ENCODE results near the gene SDSL. TPM values are rescaled to one million over a fixed set of nuclear protein-coding genes. Genes with fewer than 3 reads are reported as not detected.

SDSL gene
- total RNA-seq, 1 experiment from 2014 or later = 4.1 TPM

GRCh38 chr12:113391145-113391544 is 31.0 kb upstream of the SDSL start:
- H3K27me3 ChIP-seq (ENCODE audit: control insufficient read depth, insufficient read depth, low read length) = no peaks in the 10 kb centered on the region
- H3K36me3 ChIP-seq (replicated peaks; ENCODE audit: control insufficient read depth, insufficient read depth, low read length) = peaks cover 1% of the 10 kb centered on the region; the same call in 1 of the 2 replicates
- DNase-seq = no peak
- H3K4me3 ChIP-seq (ENCODE audit: insufficient read depth, low read depth, low read length) = no peak overlapping the region

DNA sequence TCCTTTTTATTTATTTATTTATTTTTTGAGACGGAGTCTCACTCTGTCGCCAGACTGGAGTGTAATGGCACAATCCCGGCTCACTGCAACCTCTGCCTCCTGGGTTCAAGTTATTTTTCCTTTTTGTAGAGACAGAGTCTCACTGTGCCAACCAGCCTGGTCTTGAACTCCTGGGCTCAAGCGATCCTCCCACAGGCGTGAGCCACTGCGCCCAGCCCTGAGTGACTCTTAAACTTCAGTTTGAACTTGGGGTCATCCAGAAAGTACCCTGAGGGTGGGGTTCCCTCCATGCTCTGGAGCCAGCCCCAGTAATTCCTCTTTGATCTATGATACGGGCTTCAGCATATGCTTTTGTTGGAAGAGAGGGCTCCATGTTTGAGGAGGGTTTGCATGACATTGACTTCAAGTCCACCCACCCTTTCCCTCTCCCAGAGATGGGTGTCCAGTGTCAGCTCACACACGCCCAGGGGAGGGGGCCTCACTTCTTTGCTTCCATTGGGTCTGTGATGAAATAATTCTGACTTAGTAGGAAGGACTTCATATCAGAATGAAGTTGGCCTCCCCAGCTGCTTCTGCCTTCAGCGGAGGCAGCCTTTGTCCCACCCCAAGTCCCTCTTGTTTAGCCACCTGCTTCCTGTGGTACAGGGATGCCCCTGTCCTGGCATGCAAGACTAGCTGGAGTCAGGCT is 30.4 kb upstream of the SDSL start:
- H3K36me3 ChIP-seq (replicated peaks; ENCODE audit: control insufficient read depth, insufficient read depth, low read length) = peaks cover 1% of the 10 kb centered on the region; the same call in 1 of the 2 replicates
- no peak overlapping the region for H3K4me3 ChIP-seq (ENCODE audit: insufficient read depth, low read depth, low read length)
- H3K27me3 ChIP-seq (ENCODE audit: control insufficient read depth, insufficient read depth, low read length) = no peaks in the 10 kb centered on the region
- DNase-seq = no peak

DNA sequence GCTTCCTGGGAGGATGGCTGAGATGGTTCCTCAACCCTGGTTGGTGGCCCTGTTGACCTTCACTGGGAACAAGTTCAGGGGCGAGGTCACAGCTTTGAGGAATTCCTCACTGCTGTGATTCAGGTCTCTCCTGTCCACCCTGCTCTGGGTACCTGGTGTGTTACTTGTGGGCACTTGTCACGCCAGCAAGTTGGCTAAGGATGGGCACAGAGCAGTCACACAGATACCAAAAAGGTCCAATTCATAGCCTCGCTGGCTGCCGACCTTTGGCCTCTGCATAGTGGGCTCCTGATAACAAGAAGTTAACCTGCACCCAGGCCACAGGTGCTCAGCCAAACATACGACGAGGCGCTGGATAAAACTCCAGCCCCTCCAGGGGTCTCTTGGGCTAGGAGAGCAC is 29.7 kb upstream of the SDSL start:
- DNase-seq = no peak
- H3K36me3 ChIP-seq (replicated peaks; ENCODE audit: control insufficient read depth, insufficient read depth, low read length) = no peaks in the 10 kb centered on the region
- H3K27me3 ChIP-seq (ENCODE audit: control insufficient read depth, insufficient read depth, low read length) = no peaks in the 10 kb centered on the region
- no peak overlapping the region for H3K4me3 ChIP-seq (ENCODE audit: insufficient read depth, low read depth, low read length)

DNA sequence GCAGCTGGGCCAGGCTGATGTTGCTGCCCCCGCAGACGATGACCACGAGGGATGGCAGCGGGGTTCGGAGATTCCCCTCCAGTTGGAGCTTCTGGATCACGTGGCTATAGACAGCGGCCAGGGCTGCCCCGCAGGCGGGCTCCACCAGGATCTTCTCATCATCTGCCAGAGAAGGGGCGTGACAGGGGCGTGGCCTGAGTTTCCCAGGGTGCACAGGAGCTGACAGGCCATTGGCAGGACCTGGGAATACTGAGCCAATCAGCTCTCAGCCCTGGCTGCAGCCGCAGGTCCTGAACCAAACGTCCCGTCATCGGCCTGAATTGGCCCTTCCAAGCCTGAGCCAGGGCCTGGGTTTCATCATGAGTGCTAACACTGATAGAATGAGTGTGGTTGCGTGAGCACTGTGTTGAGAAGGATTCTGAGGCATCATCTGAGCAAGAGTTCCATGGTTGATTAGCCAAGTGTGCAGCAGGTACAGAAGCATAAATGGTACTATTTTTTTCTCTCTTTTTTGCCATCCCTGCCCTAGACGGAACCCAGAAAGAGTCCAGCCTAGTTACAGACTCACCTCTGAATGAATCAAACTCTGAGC is 29.1 kb upstream of the SDSL start:
- Histone ChIP-seq H3K4me3 (ENCODE audit: insufficient read depth, low read depth, low read length) (no peak overlapping the region), H3K27me3 (ENCODE audit: control insufficient read depth, insufficient read depth, low read length) (no peaks in the 10 kb centered on the region), H3K36me3 (replicated peaks; ENCODE audit: control insufficient read depth, insufficient read depth, low read length) (no peaks in the 10 kb centered on the region)
- peak; percentile 98 for DNase-seq

DNA sequence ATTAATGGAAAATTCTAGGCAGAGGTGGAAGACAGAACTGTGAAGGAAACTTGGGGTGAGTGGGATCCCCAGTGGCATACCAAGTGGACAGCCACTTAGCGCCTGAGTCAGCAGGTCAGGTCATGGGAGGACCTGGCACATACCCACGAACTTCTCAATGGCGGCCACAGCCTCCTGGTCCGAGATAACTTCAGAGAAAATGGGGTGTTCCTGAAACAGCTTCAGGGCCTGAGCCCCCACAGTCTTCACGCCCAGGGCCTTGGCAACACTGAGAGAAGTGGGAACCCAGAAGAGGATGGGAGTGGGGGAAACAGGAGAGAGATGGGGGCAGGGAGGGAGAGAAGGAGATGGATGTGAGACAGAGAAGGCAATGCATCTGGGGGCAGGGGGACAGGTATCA is 28.4 kb upstream of the SDSL start:
- no peaks in the 10 kb centered on the region for H3K27me3 ChIP-seq (ENCODE audit: control insufficient read depth, insufficient read depth, low read length)
- H3K4me3 ChIP-seq (ENCODE audit: insufficient read depth, low read depth, low read length) = no peak overlapping the region
- H3K36me3 ChIP-seq (replicated peaks; ENCODE audit: control insufficient read depth, insufficient read depth, low read length) = no peaks in the 10 kb centered on the region
- DNase-seq = no peak

GRCh38 chr12:113395119-113395518 is 27.1 kb upstream of the SDSL start:
- no peaks in the 10 kb centered on the region for H3K27me3 ChIP-seq (ENCODE audit: control insufficient read depth, insufficient read depth, low read length)
- no peak for DNase-seq
- H3K4me3 ChIP-seq (ENCODE audit: insufficient read depth, low read depth, low read length) = no peak overlapping the region
- H3K36me3 ChIP-seq (replicated peaks; ENCODE audit: control insufficient read depth, insufficient read depth, low read length) = no peaks in the 10 kb centered on the region

GRCh38 chr12:113396200-113396599 is 26.0 kb upstream of the SDSL start:
- Histone ChIP-seq H3K36me3 (replicated peaks; ENCODE audit: control insufficient read depth, insufficient read depth, low read length) (no peaks in the 10 kb centered on the region), H3K27me3 (ENCODE audit: control insufficient read depth, insufficient read depth, low read length) (no peaks in the 10 kb centered on the region), H3K4me3 (ENCODE audit: insufficient read depth, low read depth, low read length) (no peak overlapping the region)
- no peak for DNase-seq

DNA sequence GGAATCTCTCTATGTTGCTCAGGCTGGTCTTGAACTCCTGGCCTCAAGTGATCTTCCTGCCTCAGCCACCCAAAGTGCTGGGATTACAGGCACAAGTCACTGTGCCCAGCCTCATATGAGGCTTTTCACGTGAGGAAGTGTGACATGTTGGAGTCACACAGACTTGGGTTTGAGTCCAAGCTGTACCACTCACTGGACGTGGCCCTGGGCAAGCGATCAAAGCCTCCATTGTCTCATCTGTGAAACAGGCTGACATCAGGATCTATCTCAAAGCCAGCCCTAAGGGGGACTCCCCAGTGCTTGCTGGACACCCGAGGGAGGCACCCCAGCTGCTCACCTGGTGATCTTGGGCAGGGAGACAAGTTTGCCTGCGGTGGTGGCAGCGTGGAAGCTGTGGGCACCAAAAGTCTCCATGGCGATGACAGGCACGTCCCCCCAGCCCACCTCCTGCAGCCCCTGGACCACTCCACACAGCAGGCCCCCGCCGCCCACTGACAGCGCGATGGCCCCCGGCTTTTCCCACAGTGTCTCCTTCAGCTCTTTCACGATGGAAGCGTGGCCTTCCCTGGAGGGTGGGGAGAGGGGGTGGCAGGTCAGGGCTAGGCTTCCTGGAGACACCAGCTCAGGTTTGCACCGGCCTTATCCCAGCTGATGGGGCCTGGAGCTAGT is 25.2 kb upstream of the SDSL start:
- Histone ChIP-seq H3K4me3 (ENCODE audit: insufficient read depth, low read depth, low read length) (no peak overlapping the region), H3K36me3 (replicated peaks; ENCODE audit: control insufficient read depth, insufficient read depth, low read length) (no peaks in the 10 kb centered on the region), H3K27me3 (ENCODE audit: control insufficient read depth, insufficient read depth, low read length) (no peaks in the 10 kb centered on the region)
- peak; percentile 56 for DNase-seq

- peak; percentile 51 for DNase-seq
- Histone ChIP-seq H3K27me3 (ENCODE audit: control insufficient read depth, insufficient read depth, low read length) (no peaks in the 10 kb centered on the region), H3K4me3 (ENCODE audit: insufficient read depth, low read depth, low read length) (no peak overlapping the region), H3K36me3 (replicated peaks; ENCODE audit: control insufficient read depth, insufficient read depth, low read length) (no peaks in the 10 kb centered on the region)
These were observed 24.5 kb upstream of the SDSL start for GRCh38 chr12:113397497-113398197.

GRCh38 chr12:113398346-113399290 is 23.6 kb upstream of the SDSL start:
- no peak overlapping the region for H3K4me3 ChIP-seq (ENCODE audit: insufficient read depth, low read depth, low read length)
- DNase-seq = no peak
- no peaks in the 10 kb centered on the region for H3K27me3 ChIP-seq (ENCODE audit: control insufficient read depth, insufficient read depth, low read length)
- no peaks in the 10 kb centered on the region for H3K36me3 ChIP-seq (replicated peaks; ENCODE audit: control insufficient read depth, insufficient read depth, low read length)

DNA sequence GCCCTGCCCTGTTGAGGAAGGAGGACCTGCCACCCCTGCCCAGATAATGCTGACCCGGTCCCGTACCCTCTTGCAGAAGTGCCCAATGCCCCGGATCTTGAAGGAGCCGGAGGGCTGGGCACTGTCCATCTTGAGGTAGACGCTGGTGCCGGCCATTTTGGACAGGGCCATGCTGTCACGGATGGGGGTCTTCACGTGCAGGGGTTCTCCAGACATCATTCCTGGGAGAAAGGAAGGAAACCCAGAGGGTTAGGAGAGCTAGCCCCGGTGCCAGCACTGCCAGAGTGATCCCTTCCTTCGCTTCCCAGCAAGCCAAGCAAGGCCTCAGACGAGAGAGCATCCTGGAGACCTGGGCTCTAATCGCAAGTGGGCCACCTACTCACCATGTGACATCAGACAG is 22.7 kb upstream of the SDSL start:
- Histone ChIP-seq H3K36me3 (replicated peaks; ENCODE audit: control insufficient read depth, insufficient read depth, low read length) (no peaks in the 10 kb centered on the region), H3K27me3 (ENCODE audit: control insufficient read depth, insufficient read depth, low read length) (no peaks in the 10 kb centered on the region), H3K4me3 (ENCODE audit: insufficient read depth, low read depth, low read length) (no peak overlapping the region)
- no peak for DNase-seq

DNA sequence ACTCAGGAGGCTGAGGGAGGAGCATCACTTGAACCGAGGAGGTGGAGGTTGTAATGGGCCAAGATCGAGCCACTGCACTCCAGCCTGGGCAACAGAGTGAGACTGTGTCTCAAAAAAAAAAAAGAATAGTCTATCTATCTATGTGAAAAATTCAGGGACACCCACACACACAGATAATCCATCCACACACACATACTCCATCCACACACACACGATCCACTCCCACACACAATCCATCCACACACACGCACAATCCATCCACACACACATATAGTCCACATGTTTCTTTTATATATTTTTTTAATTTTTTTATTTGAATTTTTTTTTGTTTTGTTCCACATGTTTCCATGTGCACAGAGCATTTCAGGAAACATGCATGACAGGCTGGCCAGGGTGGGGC is 21.8 kb upstream of the SDSL start:
- DNase-seq = no peak

DNA sequence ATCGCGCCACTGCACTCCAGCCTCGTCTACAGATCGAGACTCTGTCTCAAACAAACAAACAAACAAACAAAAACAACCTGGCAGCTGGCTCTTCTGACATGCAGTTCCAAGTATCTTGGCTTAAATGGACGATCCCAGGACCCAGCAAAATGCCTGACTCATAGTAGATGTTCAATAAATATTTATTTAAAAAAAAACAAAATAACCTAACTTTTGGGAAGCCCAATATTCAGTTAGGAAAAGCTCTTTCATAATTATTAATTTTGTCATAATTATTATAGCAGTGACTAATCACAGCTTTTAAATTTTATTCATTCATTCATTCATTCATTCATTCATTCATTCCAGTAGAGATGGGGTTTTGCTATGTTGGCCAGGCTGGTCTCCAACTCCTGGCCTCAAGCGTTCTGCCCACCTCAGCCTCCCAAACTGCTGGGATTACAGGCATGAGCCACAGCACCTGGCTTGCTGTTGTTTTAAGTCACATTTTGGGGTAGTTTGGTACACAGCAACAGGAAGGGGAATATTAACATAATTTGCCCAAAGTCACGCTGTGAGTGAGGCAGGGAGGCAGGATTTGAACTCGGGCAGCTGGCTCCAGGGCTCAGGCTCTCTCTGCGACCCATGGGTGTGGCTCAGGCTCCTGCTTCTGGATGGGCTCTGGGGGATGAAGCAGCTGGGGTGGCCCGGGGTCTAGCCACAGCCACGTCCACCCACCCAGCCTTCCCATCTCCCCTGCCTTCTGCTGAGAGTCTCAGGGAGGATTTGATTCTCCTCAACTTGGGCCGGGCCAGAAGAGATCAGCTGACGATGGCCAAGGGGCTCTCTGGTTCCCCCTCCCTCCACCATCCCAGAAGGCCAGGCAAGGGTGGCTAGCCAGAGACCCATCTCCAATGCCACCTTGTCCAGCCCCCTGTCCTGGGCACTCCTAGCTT is 20.8 kb upstream of the SDSL start:
- no peak for DNase-seq
- no peaks in the 10 kb centered on the region for H3K27me3 ChIP-seq (ENCODE audit: control insufficient read depth, insufficient read depth, low read length)
- no peak overlapping the region for H3K4me3 ChIP-seq (ENCODE audit: insufficient read depth, low read depth, low read length)

More for the DNA sequence above, 21.8 kb upstream of the SDSL start:
- no peaks in the 10 kb centered on the region for H3K27me3 ChIP-seq (ENCODE audit: control insufficient read depth, insufficient read depth, low read length)
- no peaks in the 10 kb centered on the region for H3K36me3 ChIP-seq (replicated peaks; ENCODE audit: control insufficient read depth, insufficient read depth, low read length)
- no peak overlapping the region for H3K4me3 ChIP-seq (ENCODE audit: insufficient read depth, low read depth, low read length)

More for the DNA sequence above, 20.8 kb upstream of the SDSL start:
- H3K36me3 ChIP-seq (replicated peaks; ENCODE audit: control insufficient read depth, insufficient read depth, low read length) = no peaks in the 10 kb centered on the region

All from H7 (cell line).